ENCODE data around the gene PTGDS.

PTGDS gene

DNA sequence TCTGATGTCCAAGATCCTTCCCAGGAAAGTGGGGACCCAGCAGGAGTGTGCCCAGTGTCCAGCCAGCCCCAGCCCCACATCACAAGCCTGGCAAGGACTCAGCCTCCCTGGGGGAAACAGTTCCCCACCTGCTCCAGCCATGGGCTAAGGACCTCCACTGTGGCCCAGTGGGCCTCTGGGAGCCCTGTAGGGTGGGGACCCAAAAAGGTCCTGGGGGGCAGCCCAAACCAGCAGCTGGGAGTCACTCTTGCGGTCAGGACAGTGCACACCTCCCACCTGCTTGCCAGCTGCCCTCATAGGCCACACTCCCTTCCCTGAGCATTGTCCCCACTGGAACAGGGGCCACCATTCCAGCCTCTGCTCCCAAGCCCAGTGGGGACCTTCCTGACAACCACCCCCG lies 49.1 kb downstream of the PTGDS start:
- DNase-seq (ENCODE audit: low read depth) = no peak
- H3K4me3 ChIP-seq (ENCODE audit: low read length) = peak overlapping the region; percentile 52
- TF ChIP-seq CTCF (conservative IDR thresholded peaks at IDR 0.05; ENCODE audit: low read depth, low read length) = no peak

DNA sequence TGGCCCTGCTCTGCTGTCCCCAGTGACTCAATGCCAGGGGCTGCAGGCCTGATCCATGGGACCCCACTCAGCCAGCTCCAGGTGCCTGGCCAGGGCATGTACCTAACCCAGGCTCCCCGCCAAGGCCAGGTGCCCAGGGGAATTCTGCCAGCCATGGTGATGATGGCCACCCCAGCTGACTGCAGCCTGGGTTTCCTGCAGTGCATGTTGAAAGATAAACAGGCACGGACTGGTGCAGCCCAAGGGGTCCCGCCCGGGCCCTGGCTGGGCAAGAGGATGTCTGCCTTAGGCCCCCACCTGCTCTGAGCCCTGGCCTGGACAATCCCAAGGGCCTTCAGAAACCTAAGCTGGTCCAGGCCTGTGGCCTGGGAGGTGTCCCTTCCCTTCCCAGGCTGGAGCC lies 49.5 kb downstream of the PTGDS start:
- no peak for DNase-seq (ENCODE audit: low read depth)
- H3K4me3 ChIP-seq (ENCODE audit: low read length) = peak overlapping the region; percentile 52
- no peak for TF ChIP-seq CTCF (conservative IDR thresholded peaks at IDR 0.05; ENCODE audit: low read depth, low read length)

DNA sequence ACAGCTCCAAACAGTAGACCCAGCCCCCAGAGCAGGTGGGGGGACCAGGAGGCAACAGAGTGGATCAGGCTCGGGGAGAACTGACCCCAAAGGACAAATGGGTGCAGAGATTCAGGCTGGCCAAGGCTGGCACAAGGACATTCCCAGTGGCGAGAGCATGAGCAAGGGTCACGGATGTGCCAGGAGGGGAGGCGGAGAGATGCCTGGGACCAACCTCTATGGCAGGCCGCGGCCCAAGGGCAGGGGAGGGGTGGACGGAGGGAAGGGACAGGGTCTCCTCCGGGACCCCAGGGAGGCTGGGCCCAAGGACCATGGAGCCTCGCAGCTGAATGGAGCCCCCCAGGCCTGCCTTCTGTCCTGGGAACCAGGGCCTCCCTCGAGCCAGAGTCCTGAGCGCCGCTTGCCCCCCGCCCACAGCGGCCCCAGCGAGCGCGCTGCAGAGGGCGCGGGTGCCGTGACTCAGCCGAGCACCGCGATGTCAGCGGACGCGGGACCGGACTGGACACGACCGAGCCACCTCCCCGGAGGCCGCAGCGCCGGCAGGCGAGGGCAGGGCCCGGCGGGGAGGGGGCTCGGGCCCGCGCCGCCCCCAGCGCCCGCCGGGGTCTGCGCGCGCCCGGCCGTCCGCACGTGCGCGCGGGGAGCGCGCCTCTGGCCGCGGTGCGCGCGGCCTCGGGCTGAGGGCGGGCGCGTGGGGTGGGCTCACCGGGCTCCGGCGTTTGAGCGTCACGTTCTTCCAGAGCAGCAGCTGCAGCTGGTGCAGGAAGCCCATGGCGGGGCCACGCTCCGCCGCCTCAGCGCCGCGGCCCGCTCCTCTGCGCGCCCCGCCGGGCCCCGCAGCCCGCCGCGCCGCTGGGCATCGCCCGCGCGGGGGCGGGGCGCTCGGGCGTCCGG lies 50.3 kb downstream of the PTGDS start, which contains the start of gene ABCA2:
ABCA2 (minus strand) TSS at position 869 of the 894 bp plus-strand sequence; CDS start at position 772, 97 bp downstream.
- DNase-seq (ENCODE audit: low read depth) = no peak
- TF ChIP-seq CTCF (conservative IDR thresholded peaks at IDR 0.05; ENCODE audit: low read depth, low read length) = no peak
- peak within 1 kb of the TSS; percentile 55 for H3K4me3 ChIP-seq (ENCODE audit: low read length)

GRCh38 chr9:137028263-137029057 lies 51.2 kb downstream of the PTGDS start:
- peak overlapping the region; percentile 55 for H3K4me3 ChIP-seq (ENCODE audit: low read length)
- no peak for DNase-seq (ENCODE audit: low read depth)
- TF ChIP-seq CTCF (conservative IDR thresholded peaks at IDR 0.05; ENCODE audit: low read depth, low read length) = peak; percentile 61

GRCh38 chr9:137029058-137029936 lies 52.0 kb downstream of the PTGDS start:
- peak; percentile 92 for TF ChIP-seq CTCF (conservative IDR thresholded peaks at IDR 0.05; ENCODE audit: low read depth, low read length)
- H3K4me3 ChIP-seq (ENCODE audit: low read length) = peak overlapping the region; percentile 55
- no peak for DNase-seq (ENCODE audit: low read depth)

DNA sequence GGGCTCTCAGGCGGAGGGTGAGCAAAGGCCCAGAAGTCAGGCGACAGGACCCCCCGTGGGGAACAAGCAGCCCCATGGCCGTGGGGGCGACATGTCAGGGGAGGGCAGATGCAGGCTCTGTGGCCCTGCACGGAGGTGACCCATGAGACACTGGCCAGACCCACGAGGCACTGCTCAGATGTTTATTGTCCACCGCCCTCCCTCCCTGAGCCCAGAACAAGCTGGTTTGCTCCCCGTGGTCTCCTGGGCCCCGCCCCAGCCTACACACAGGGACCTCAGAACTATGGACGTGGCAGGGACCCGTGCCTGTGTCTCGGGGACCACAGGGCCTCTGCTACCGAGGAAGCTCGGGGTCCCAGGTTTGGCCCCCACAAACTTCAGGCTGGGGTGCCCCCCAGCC lies 52.7 kb downstream of the PTGDS start:
- DNase-seq (ENCODE audit: low read depth) = no peak
- no peak for TF ChIP-seq CTCF (conservative IDR thresholded peaks at IDR 0.05; ENCODE audit: low read depth, low read length)
- H3K4me3 ChIP-seq (ENCODE audit: low read length) = no peak overlapping the region

Measured in retinal pigment epithelial cell (primary cell).